Stimulated activated CD8-positive, alpha-beta memory T cell treated with anti-CD3 and anti-CD28 coated beads, Interleukin-15, amount 100 ng/mL, for 1 hour (primary cell): ENCODE measurements around the gene GSTO1.

Experiments
- DNase-seq: peaks from one replicate; pipeline ENCODE4 v3.0.0-alpha.2; 2020; ENCODE audit warnings: low read depth

The GSTO1 gene

DNA sequence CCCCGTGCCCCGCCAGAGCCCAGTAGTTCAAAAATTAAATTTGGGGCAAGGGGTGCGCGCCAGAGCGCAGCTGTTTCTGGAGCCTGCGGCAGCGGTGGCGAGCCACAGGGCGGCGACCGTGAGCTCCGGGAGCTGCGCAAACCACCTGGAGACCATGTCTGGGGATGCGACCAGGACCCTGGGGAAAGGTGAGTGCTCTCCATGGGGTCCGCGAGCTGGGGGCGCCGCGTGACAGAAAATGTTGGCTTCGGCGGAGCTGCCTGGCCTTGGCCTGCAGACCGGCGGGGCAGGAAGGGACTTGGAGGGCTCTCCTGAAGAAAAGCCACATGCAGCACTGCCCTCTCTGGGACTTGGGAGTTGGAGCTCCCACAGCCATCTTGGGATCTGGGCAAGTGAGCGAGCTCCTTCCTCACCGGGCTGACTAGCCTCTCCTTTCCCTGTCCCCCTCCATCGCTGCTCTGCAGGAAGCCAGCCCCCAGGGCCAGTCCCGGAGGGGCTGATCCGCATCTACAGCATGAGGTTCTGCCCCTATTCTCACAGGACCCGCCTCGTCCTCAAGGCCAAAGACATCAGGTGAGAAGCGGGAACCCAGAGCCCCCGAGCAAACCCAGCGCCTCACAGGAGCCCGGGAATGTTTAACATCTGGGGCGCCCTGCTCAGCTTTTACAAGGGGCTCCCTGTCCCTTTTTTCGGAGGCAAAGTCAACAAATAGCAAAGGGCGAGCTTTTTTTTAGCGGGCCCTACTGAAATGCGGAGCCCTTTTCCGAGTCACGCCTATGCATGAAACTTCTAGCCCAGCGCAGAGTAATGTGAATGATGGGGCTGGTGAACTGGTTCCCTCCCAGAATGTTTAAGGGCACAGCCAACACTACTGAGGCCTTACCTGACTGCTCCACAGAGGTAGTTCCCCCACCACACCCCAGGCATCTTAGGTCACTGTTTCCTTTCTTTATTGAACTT lies 20.4 kb downstream of the GSTO1 start:
- DNase-seq: no peak

DNA sequence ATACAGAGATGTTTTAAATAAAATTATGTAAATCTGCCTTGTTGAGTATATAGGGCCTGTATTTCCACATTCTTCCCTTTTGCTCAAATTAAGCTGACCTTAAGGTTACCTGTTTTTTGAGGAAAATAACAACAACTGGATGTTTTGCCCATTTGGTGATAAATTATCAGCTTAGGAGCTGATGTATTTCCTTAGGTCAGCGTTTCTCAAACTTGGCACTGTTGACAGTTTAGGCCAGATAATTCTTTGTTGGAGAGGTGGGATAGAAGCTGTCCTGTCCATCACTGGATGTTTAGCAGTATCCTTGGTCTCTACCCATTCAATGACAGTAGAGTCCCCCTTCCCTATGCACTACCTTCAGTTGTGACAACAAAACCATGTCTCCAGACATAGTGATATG lies 21.5 kb downstream of the GSTO1 start:
- no peak for DNase-seq

DNA sequence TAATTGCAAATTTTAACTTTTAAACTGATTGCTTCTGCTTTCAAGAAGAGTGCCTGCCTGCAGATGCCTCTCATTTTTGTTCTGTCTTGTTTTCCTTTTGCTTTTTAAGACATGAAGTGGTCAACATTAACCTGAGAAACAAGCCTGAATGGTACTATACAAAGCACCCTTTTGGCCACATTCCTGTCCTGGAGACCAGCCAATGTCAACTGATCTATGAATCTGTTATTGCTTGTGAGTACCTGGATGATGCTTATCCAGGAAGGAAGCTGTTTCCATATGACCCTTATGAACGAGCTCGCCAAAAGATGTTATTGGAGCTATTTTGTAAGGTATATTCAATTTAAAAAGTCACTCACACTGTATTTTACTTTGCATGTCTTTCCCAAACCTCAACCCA lies 23.1 kb downstream of the GSTO1 start:
- no peak for DNase-seq

DNA sequence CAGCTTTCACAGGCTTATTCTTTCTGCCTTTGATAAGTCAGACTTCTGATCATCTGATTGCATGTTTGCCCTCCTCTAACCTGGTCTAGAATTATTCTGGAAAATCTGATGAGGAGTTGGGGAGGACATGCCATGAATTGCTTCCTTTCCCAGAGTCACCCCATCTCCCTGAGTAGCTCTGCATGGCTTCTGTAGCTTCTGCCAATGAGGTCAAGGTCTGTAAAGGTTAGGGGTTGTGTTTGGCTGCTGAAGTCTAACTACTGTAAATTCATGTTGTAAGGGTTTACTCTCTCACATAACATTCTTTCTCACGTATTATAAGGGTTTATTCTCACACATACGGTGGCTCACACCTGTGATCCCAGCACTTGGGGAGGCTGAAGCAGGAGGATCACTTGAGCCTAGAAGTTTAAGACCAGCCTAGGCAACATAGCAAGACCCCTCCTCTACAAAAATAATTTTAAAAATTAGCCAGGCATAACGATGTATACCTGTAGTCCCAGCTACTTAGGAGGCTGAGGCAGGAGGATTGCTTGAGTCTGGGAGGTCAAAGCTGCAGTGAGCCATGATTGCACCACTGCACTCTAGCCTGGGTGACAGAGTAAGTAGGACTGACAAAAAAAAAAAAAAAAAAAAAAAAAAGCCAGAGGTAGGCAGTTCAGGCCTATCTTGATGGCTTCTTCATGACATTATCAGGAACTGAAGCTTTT lies 25.0 kb downstream of the GSTO1 start:
- DNase-seq: no peak

DNA sequence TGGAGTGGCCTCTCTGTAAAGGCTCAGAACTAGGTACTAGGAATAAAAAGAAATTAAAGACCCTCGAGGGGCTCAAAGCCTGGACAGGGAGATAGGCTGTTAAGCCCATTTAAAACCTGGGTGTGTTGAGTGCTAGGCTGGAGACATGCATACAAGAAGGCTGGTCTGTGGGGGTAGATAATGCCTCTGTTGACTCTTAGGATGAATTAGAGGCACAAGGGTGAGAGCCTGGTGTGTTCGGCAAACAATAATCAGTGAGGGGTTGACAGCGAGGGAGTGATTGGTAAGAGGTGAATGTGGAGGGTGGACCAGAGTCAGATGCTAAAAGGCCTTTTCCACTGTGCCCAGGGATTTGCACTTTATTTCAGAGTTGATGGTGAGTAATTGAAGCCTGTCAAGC lies 27.0 kb downstream of the GSTO1 start:
- no peak for DNase-seq

DNA sequence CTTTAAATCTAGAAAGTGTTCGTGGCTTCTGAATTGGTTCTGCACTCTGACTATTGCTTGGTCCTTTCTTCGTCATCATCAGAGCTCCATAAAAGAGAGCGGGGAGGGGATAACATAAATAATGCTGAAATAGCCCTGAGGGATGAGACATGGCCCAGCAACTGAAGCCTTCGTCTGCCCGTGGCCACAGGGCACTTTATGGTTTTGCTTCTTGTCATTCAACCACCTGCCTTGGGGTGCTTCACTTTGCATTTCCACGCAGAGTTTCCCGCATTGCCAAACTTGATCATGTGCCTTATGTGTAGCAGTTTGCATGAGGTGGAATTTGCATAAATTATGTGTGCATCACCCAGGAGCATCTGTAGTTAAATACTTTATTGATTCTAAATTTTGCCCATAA lies 30.2 kb downstream of the GSTO1 start:
- DNase-seq: no peak

DNA sequence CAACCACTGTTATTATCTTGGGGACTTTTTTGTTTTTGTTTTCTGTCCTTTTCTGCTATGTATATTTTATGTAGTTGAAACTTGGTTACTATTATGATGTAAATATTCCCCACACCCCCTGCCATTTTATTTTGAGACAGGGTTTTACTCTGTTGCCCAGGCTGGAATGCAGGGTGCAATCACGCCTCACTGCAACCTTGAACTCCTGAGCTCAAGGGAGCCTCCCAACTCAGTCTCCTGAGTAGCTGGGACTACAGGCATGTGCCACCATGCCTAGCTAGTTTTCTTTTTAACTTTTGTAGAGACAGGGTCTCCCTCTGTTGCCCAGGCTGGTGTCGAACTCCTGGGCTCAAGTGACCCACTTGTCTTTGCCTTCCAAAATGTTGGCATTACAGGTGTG lies 32.2 kb downstream of the GSTO1 start:
- no peak for DNase-seq

DNA sequence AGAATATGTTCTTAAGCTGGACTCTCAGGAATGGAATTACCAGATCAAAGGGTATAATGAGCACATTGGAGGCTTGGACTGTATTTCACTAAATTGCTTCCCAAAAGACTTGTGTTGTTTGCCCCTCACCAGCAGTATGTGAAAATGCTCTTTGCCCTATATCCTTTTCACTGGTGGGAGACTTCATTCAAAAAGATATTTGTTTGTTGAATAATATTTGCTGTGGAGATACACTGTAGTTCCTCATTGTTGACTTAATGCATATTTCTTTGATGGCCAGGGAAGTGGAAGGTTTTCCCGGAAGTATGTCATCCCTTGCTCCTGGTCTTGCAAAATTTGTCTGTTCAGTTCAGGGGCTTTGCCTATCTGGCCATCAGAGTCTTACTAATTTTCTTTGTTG lies 33.7 kb downstream of the GSTO1 start:
- no peak for DNase-seq

DNA sequence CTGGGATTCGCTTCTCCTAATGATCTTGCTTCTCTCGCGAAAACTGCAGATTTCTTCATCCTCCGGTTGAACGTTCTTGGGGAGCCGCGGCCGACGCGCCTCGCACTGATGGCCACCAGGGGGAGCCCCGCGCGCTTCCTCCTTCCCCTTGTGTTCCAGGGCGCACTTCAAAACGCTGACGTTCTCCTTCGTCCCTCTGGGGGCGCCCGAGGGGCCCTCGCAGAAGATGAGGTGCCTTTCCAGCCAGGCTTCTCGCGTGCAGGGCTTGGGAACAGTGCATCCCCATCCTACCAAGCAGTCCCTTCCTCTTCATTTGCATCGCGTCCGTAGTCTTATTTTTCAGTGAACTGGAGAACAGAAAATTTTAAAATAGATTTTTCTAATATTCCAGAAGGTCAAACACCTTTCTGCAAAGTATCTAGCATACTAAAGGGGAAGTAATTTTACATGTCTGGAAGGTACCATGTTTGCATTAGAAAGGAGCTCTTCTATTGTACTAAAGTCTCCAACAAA lies 36.8 kb downstream of the GSTO1 start:
- DNase-seq: peak; percentile 79

DNA sequence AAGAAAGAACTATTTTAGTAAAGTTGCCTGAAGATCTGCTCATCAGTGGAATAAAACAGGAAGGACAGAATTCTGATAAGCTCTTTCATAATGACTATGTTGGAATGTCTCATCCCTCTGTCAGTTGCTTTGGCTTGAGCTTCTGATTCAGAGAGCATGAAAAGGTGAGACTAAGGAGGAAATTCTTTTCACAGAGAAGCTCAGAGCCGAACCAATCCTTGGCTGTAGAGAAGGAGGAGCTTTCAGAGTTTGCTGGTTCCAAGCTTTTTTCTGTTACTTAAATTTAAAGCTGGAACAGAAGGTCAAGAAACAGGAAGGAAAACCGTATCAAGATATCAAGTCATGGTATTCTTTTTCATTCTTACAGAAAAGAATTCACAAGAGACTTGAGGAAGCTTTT lies 38.3 kb downstream of the GSTO1 start:
- DNase-seq: no peak

DNA sequence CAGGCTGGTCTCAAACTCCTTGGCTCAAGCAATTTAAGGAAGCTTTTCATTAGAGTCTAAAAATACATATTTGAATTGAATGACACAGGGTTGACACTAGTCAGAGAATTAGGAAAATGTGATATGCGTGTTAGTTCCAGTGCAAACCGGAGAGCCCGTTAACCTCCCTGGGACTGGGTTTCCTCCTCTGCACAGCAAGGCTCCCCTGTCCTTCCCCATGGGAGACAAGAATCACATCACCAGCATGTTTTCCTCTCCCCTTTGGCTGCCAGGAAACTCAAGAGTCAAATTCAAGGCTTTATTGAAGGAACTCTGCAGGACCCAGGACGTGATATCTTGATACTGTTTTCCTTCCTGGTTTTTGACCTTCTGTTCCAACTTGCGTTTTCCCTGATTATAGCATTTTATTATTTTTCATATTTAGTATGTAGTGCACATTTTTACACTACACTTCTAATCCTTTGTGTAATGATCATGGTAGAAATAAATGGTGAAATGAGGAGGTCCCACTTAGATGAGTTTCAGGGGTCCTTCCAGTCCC lies 39.2 kb downstream of the GSTO1 start:
- DNase-seq: no peak

DNA sequence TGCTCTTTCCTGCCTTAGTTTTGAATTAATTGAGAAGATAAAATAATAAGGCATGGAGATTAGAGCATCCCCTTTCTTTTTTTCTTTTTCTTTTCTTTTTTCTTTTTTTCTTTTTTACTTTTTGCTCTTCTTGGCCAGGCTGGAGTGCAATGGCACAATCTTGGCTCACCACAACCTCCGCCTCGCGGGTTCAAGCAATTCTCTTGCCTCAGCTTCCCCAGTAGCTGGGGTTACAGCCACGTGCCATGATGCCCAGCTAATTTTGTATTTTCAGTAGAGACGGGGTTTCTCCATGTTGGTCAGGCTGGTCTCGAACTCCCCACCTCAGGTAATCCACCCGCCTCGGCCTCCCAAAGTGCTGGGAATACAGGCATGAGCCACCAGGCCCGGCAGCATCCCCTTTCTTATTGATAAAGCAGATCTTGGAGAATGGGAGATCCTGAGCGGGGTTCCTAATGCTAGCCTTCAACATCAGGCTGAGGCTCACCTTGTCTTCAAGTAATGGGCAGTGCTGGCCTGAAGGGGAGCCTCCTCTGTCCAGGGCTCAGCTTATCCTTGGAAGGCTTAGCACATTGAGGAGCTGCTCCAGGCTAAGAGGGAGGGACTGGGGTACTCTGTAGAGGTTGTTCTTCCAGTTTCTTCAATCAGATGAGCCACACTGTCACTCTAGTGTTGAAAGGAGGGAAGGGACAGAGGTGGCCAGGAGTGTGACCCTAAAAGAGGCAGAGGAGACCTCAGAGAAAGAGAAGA lies 42.2 kb downstream of the GSTO1 start:
- no peak for DNase-seq

DNA sequence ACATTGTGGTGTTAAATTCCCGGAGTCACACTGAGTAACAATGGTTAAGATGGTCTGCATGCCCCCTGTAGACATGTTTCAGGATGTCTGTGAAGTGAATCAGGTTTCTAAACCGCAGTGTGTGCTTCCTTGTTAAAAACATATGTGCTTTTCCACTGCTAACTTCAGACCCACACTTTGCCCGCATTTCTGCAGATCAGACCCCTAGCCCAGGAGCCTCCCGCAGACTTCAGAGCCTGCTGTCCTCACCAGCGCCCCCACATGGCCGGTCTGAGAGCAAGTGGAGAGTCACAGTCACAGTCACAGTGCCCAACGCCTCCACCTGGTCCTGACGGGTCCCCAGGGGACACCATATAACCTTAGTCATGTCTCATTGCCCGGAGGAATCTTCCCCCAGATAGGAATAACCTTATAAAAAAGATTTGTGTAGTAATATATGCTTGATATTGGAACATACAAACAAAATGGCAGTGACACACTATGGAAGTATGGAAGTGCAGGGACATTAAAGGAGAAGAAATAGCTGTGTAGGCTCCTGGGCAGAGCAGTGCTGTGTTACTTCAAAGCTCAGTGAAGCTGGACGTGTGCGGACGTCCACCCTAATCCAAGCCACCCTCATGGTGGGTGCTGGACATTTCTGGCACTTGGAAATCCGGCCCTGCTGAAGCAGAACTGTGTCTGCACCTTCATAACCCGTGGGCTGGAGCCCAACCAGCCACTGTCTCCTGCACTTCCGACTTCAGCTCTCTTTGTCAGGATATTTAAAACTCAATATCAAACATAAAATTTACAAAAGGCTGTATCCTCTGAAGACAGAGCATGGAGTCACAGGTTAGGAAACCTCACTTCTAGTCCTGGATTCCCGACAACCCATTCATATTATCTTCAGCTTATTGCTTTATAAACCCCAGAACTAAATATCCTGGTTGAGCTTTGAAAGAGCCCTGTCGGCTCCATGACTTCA lies 43.3 kb downstream of the GSTO1 start:
- no peak for DNase-seq

DNA sequence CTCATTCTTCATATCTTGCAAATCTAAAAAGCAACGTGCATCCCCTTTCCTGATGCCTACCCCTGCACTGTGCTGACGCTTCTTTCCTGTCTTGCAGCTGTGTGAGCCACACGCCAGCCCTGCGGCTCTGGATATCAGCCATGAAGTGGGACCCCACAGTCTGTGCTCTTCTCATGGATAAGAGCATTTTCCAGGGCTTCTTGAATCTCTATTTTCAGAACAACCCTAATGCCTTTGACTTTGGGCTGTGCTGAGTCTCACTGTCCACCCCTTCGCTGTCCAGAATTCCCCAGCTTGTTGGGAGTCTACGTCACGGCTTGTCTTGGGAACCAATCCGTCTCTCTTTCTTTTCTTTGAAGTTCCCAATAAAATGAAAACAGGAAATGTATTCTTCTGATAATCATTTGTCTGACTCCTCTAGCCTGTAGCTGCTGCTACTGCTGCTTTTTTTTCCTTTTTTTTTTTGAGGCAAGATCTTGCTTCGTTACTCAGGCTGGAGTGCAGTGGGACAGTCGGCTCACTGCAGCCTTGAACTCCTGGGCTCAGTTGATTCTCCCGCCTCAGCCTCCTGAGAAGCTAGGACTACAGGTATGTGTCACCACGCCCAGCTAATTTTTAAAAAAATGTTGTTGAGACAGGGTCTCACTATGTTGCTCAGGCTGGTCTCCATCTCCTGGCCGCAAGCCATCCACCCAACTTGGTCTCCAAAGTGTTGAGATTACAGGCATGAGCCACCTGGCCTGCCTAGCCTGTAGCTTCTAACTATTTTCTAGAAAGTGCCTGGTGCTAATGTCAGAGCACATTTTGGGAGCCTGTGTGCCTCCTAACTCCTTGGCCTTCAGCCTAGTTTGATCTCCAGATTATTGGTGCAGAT lies 44.6 kb downstream of the GSTO1 start:
- DNase-seq: no peak

DNA sequence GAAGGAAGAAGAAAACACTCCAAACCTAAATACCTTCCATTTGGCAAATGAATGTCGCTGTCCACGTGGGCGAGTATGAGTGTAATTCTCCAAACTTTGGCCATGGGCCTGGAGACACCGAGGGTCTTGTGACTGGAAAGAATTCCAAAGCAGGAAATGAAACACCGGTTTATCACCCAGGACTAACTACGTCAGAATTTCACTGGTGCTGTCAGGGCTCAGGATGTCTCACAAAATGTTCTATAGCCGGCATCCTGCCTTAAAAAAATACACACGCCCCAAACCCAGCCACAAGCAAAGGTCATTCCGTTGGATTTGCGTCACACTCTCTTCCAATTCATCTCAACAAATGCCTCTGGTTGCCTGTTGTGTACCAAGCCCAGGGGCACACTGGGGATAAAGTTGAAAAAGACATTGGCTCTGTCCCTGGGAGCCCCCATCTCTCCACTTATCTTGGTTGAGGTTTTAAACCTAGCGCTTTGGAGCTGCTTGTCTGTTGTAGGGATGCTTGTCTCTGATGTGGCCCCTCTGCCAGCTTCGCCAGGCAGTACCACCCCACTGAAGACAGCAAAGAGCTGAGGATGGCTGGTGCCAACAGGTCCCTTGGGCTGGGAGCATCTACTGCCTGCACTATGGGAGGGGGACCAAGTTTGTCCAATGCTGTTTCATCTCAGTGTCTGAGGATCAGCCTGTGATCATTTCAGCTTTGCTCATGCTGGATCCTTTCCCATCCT lies 45.5 kb downstream of the GSTO1 start:
- no peak for DNase-seq

DNA sequence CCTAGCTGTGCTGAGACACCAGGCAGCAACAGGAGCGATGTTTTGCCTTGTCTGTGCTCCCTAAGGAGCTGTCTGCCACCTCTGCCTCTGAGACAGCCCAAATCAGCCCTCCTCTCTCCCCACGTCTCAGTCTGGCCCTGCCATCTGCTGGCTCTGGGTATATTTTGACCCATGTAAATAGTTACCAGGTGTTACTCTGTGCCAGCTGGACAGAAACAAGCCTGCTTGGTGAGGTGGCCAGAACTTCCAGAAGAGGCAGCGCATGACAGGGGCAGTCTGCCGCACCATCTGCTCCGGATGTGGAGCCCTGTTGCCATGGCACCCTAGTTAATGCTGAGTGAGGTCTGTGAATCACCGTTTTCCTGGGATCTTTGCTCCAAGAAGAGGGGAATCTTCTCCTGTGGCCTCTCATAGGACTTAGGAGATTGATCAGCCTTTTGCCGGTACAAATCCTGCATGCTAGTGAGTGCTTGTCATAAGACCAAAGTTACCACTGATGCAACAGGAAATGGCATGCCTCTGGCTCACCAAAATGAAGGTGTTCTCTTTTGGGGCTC lies 46.1 kb downstream of the GSTO1 start:
- DNase-seq: no peak

DNA sequence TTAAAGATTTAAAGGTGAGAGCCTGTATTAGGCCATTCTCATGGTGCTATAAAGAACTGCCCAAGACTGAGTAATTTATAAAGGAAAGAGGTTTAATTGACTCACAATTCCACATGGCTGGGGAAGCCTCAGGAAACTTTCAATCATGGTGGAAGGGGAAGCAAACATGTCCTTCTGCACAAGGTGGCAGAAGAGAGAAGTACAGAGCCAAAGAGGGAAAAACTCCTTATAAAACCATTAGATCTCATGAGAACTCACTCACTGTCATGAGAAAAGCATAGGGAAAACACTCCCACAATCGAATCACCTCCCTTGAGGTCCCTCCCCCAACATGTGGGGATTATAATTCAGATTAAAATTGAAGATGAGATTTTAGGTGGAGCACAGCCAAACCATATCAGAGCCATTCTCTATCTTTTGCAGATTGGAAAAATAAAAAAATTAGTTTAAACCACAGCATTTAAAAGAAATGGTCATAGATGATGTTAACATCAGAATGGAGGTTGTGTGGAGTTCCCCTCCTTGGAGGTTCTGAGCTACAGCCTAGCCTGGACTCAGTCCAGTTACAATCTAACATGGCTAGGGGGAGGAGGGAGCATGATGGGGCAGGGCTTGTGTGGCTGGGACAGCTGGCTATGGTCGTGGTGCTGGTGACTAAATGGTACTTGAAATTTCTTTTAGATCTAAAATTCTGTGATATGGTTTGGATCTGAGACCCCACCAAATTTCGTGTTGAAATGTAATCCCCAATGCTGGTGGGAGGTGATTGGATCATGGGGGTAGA lies 47.4 kb downstream of the GSTO1 start:
- no peak for DNase-seq
